ENCODE results near the gene SLC27A3. TPM values are rescaled to one million over a fixed set of nuclear protein-coding genes. Genes with fewer than 3 reads are reported as not detected.

SLC27A3 gene
- total RNA-seq, 2 experiments from 2014 or later = 3.8 to 4.4 TPM

GRCh38 chr1:153734396-153735089, 40.7 kb upstream of the SLC27A3 start:
- ChIA-PET CTCF (no interaction called here), POLR2A (no interaction called here)
- Mint-ChIP-seq H3K9me3 (no peaks in the 10 kb centered on the region), H3K27me3 (no peaks in the 10 kb centered on the region), H3K4me1 (ENCODE audit: low read depth) (peaks cover 22% of the 10 kb centered on the region), H3K36me3 (ENCODE audit: low read depth) (peaks cover 23% of the 10 kb centered on the region), H3K27ac (no peak overlapping the region), H3K4me3 (no peak overlapping the region)
- Histone ChIP-seq H3K27me3 (ENCODE audit: control insufficient read depth in 1 of 2, insufficient read depth in 2 of 2, low read length in 2 of 2) (no peaks in the 10 kb centered on the region), H3K27ac (ENCODE audit: low read depth in 1 of 2, low read length in 2 of 2) (no peak overlapping the region), H3K9me3 (ENCODE audit: control insufficient read depth in 1 of 2, insufficient read depth in 1 of 2, low read length in 2 of 2) (no peaks in the 10 kb centered on the region), H3K36me3 (ENCODE audit: insufficient read depth, low read length) (peaks cover 4% of the 10 kb centered on the region), H3K4me1 (ENCODE audit: insufficient read depth, low read length) (peaks cover 3% of the 10 kb centered on the region), H3K4me3 (ENCODE audit: low read length) (no peak overlapping the region)
- no peak for TF ChIP-seq CTCF (IDR thresholded peaks at IDR 0.05)
- ATAC-seq (ENCODE audit: poor library complexity) (no peak), DNase-seq (peak in 2 of 14 experiments; percentile 14 to 34)
- intact Hi-C loops (cut with DNase I, micrococcal nuclease) = no loop called here

DNA sequence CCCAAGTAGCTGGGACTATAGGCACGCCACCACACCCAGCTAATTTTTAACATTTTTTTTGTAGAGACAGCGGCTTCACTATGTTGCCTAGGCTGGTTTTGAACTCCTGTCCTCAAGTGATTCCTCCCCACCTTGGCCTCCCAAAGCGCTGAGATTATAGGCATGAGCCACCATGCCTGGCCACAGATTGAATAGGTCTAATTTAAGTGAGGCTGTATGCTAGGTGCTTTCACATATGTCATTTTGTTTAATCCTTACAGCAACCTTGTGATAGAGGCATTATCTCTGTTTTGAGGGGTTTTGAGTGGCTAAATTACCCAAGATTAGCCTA, 40.2 kb upstream of the SLC27A3 start:
- Histone ChIP-seq H3K9me3 (ENCODE audit: control insufficient read depth in 1 of 2, insufficient read depth in 1 of 2, low read length in 2 of 2) (no peaks in the 10 kb centered on the region), H3K4me1 (ENCODE audit: insufficient read depth, low read length) (peaks cover 3% of the 10 kb centered on the region), H3K4me3 (ENCODE audit: low read length) (no peak overlapping the region), H3K36me3 (ENCODE audit: insufficient read depth, low read length) (peaks cover 4% of the 10 kb centered on the region), H3K27ac (ENCODE audit: low read depth in 1 of 2, low read length in 2 of 2) (no peak overlapping the region), H3K27me3 (ENCODE audit: control insufficient read depth in 1 of 2, insufficient read depth in 2 of 2, low read length in 2 of 2) (no peaks in the 10 kb centered on the region)
- no peak for DNase-seq
- Mint-ChIP-seq H3K27me3 (no peaks in the 10 kb centered on the region), H3K36me3 (ENCODE audit: low read depth) (peaks cover 24% of the 10 kb centered on the region), H3K4me3 (no peak overlapping the region), H3K4me1 (ENCODE audit: low read depth) (peaks cover 18% of the 10 kb centered on the region), H3K9me3 (no peaks in the 10 kb centered on the region), H3K27ac (no peak overlapping the region)
- ATAC-seq (ENCODE audit: poor library complexity) = no peak
- TF ChIP-seq CTCF (IDR thresholded peaks at IDR 0.05) = no peak
- intact Hi-C loops (cut with DNase I, micrococcal nuclease) = no loop called here
- ChIA-PET POLR2A (no interaction called here), CTCF (no interaction called here)

- Histone ChIP-seq H3K9me3 (ENCODE audit: control insufficient read depth in 1 of 2, insufficient read depth in 1 of 2, low read length in 2 of 2) (no peaks in the 10 kb centered on the region), H3K27ac (ENCODE audit: low read depth in 1 of 2, low read length in 2 of 2) (no peak overlapping the region), H3K4me3 (ENCODE audit: low read length) (no peak overlapping the region), H3K4me1 (ENCODE audit: insufficient read depth, low read length) (no peaks in the 10 kb centered on the region), H3K36me3 (ENCODE audit: insufficient read depth, low read length) (peaks cover 63% of the 10 kb centered on the region), H3K27me3 (ENCODE audit: control insufficient read depth in 1 of 2, insufficient read depth in 2 of 2, low read length in 2 of 2) (no peaks in the 10 kb centered on the region)
- H3K9me3 Mint-ChIP-seq = no peaks in the 10 kb centered on the region
- ChIA-PET POLR2A (no interaction called here), CTCF (no interaction called here)
- H3K27ac Mint-ChIP-seq = no peak overlapping the region
- DNase-seq (no peak), ATAC-seq (ENCODE audit: poor library complexity) (no peak)
- intact Hi-C loops (cut with DNase I, micrococcal nuclease) = loop anchor here in 1 of 2 experiments (10.0 kb wide), 1 partner anchor 387 kb away; the partner anchor contains the start of gene S100A9
- H3K4me3 Mint-ChIP-seq = no peak overlapping the region
- peaks cover 74% of the 10 kb centered on the region for H3K36me3 Mint-ChIP-seq (ENCODE audit: low read depth)
- no peaks in the 10 kb centered on the region for H3K27me3 Mint-ChIP-seq
- TF ChIP-seq CTCF (IDR thresholded peaks at IDR 0.05) = no peak
- no peaks in the 10 kb centered on the region for H3K4me1 Mint-ChIP-seq (ENCODE audit: low read depth)
These were observed 33.2 kb upstream of the SLC27A3 start for GRCh38 chr1:153741986-153742385.
